ENCODE results near the gene WFS1. TPM values are rescaled to one million over a fixed set of nuclear protein-coding genes. Genes with fewer than 3 reads are reported as not detected.

The WFS1 gene
- total and polyA plus RNA-seq, 2 of the 8 experiments (the other 6 are each of a cell fraction or from before 2014, with no cell fraction given) = 29.1 to 43.1 TPM

DNA sequence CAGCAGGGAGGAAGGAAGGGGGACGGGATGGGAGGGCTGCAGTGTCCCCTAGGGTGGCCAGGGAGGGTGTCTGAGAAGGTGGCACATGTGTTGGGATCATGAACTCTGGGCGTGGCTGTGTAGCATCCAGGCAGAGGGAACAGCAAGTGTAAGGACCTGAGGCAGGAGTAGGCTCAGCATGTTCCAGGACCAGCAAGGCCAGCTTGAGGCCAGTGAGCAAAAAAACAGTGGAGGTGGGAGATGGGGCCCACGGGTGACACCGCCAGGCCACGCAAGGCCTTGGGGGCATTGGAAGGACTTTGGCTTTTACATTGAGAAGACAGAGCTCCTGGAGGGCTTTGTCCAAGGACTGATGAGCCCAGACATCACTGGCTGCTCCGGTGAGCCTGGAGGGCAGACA lies 16.5 kb upstream of the WFS1 start:
- Histone ChIP-seq H3K9me3 (ENCODE audit: insufficient read depth in 2 of 2, low read depth in 1 of 2, low read length in 1 of 2) (no peaks in the 10 kb centered on the region), H2BK12ac (ENCODE audit: low read depth, low read length) (no peak overlapping the region), H3K18ac (ENCODE audit: extremely low read depth, low read length) (no peak overlapping the region), H2BK5ac (ENCODE audit: low read depth, low read length) (no peak overlapping the region), H3K4ac (replicated peaks; ENCODE audit: insufficient read length, low read depth, low read length) (no peak overlapping the region), H3K79me1 (ENCODE audit: low read depth, low read length) (no peaks in the 10 kb centered on the region), H4K5ac (ENCODE audit: insufficient read length, low read depth, low read length) (no peak overlapping the region), H2BK15ac (ENCODE audit: low read length) (no peak overlapping the region), H4K91ac (replicated peaks; ENCODE audit: insufficient read length, low read length) (no peak overlapping the region), H3K79me2 (ENCODE audit: control insufficient read depth in 1 of 2, insufficient read depth in 2 of 2, low read length in 2 of 2) (no peaks in the 10 kb centered on the region), H3K4me3 (ENCODE audit: extremely low read depth in 1 of 4, insufficient read depth in 2 of 4, low read depth in 3 of 4, low read length in 4 of 4) (no peak overlapping the region), H4K8ac (ENCODE audit: extremely low read depth, insufficient read depth, low read length) (no peak overlapping the region), H3K23me2 (ENCODE audit: low read depth, low read length) (0 out of 2 replicates have a peak, but pooled peaks cover 2% of the 10 kb centered on the region), H4K20me1 (replicated peaks in 1 of 2; ENCODE audit: control insufficient read depth in 1 of 2, insufficient read depth in 2 of 2, low read length in 2 of 2) (no peaks in the 10 kb centered on the region), H3K27ac (ENCODE audit: low read depth, low read length) (no peak overlapping the region), H3K4me1 (replicated peaks in 1 of 4; ENCODE audit: control insufficient read depth in 3 of 4, insufficient read depth in 4 of 4, low read length in 3 of 4) (peaks cover 0 to 8% (median 5%) of the 10 kb centered on the region in 4 experiments; a peak in 5 of 7 replicates), H2BK120ac (replicated peaks; ENCODE audit: low read depth, low read length) (no peak overlapping the region), H3K9ac (replicated peaks in 1 of 4; ENCODE audit: extremely low read depth in 1 of 4, low read depth in 3 of 4, low read length in 3 of 4) (no peak overlapping the region), H3K56ac (replicated peaks; ENCODE audit: insufficient read length, low read depth, low read length) (no peak overlapping the region), H3K14ac (ENCODE audit: insufficient read length) (no peak overlapping the region), H3K36me3 (ENCODE audit: control insufficient read depth in 2 of 4, insufficient read depth in 4 of 4, low read length in 3 of 4) (no peaks in the 10 kb centered on the region), H3K27me3 (replicated peaks in 1 of 4; ENCODE audit: control insufficient read depth in 3 of 4, extremely low read depth in 1 of 4, insufficient read depth in 3 of 4, low read length in 3 of 4) (no peaks in the 10 kb centered on the region), H2AK5ac (ENCODE audit: low read depth, low read length) (no peak overlapping the region), H2BK20ac (ENCODE audit: low read length) (no peak overlapping the region), H3K23ac (ENCODE audit: insufficient read length) (no peak overlapping the region), H3K4me2 (ENCODE audit: insufficient read depth in 1 of 2, low read depth in 2 of 2, low read length in 2 of 2) (no peak overlapping the region), H2AFZ (ENCODE audit: low read length) (no peak overlapping the region)
- POLR2A ChIA-PET (ENCODE audit: partially characterized antibody) = interaction anchor here (0.8 kb wide), 1 partner anchor 72 kb away, joined by 3 read pairs; no protein-coding TSS in a partner anchor
- WGBS, 2 experiments (ENCODE audit: extremely low coverage in 1 of 2, insufficient coverage in 1 of 2, insufficient read length in 1 of 2, insufficient replicate concordance in 2 of 2, low coverage in 1 of 2, low lambda C conversion rate in 2 of 2, missing lambda C conversion rate in 1 of 2) = 79% methylated on average over 4 of the region's 6 CpGs; no CpG with 5 or more reads in 1 of the 2 experiments
- FAIRE-seq (no peak), DNase-seq (ENCODE audit: low read depth in 1 of 2, low spot score in 2 of 2) (no peak)
- CTCF ChIA-PET (ENCODE audit: partially characterized antibody) = interaction anchor here (0.6 to 37.7 kb wide), 12 partner anchors 9 to 254 kb away, joined by 3 to 908 read pairs (median 4); partner anchors contain the start of gene WFS1
- TF ChIP-seq EZH2 (IDR thresholded peaks at IDR 0.05; ENCODE audit: low read depth, low read length, severe bottlenecking) = no peak
- no peak for TF ChIP-seq SP2 (IDR thresholded peaks at IDR 0.05; ENCODE audit: low read length)
- TF ChIP-seq CTBP2 (IDR thresholded peaks at IDR 0.05; ENCODE audit: borderline replicate concordance, insufficient read depth, insufficient read length, low read length) = no peak
- no peak for TF ChIP-seq CBX8 (IDR thresholded peaks at IDR 0.05; ENCODE audit: borderline replicate concordance, low read depth, low read length)
- TF ChIP-seq TEAD4 (IDR thresholded peaks at IDR 0.05; ENCODE audit: low read depth, low read length) = no peak
- no peak for TF ChIP-seq SRF (IDR thresholded peaks at IDR 0.05; ENCODE audit: low read depth, low read length)
- no peak for TF ChIP-seq NANOG (IDR thresholded peaks at IDR 0.05; ENCODE audit: insufficient read depth, low read depth, low read length, poor library complexity, severe bottlenecking)
- no peak for TF ChIP-seq GTF2F1 (IDR thresholded peaks at IDR 0.05; ENCODE audit: borderline replicate concordance, low read depth, low read length)
